SK-N-SH (cell line): Measurements from ENCODE around the gene SH3GL2. TPM values are rescaled to one million over a fixed set of nuclear protein-coding genes. Genes with fewer than 3 reads are reported as not detected.
"Not testable (repeated sequence)": the region's sequence is repeated elsewhere in the genome, so short reads cannot be mapped to it uniquely, and the experiment has no call there.

ENCODE experiments used
- CTCF ChIA-PET: fragments of 300-600, 350-600 bp; formaldehyde crosslinking; extraction: SDS; loops from one replicate; lab custom pipeline; 2021; lab: Yijun Ruan, JAX
- POLR2A ChIA-PET: fragments of 350-600 bp; sonication (Branson Sonifier 250); formaldehyde crosslinking; extraction: SDS; loops from one replicate; lab custom pipeline; 2020; ENCODE audit warnings: antibody characterized with exemption, inconsistent platforms; lab: Yijun Ruan, JAX
- DNase-seq: peaks from one replicate; pipeline ENCODE4 v3.0.0; 2012
- H2AFZ ChIP-seq: fragments of 200-600 bp; sonication (generic); 2 replicates; pipeline ENCODE4 v1.8.1; 2016; ENCODE audit warnings: antibody characterized with exemption, mild to moderate bottlenecking, low read depth
- H3F3A ChIP-seq: fragments of 200-600 bp; sonication (generic); replicated peaks from 2 replicates; pipeline ENCODE3; 2016; ENCODE audit warnings: antibody characterized with exemption, mild to moderate bottlenecking; ENCODE audit not compliant: insufficient read depth
- H3K27ac ChIP-seq, 2 experiments: fragments of 200-500 bp in 1 of 2; fragments of 200-600 bp in 1 of 2; sonication (Bioruptor generic) in 1 of 2; sonication (generic), shearing (Covaris generic) in 1 of 2; 2 replicates each; pipeline versions ENCODE4 v1.5.1 to v1.6.1; 2014 to 2016; ENCODE audit warnings: low read depth in 2 of 2, inconsistent platforms in 1 of 2, low read length in 1 of 2, mild to moderate bottlenecking in 1 of 2, mixed read lengths in 1 of 2
- H3K27me3 ChIP-seq: fragments of 200-600 bp; sonication (generic), shearing (Covaris generic); 2 replicates; pipeline ENCODE4 v1.6.1; 2016; ENCODE audit warnings: mixed run types; ENCODE audit not compliant: insufficient read depth
- H3K36me3 ChIP-seq, 2 experiments: fragments of 200-500 bp in 1 of 2; fragments of 200-600 bp in 1 of 2; sonication (Bioruptor generic) in 1 of 2; sonication (generic) in 1 of 2; replicated peaks in 1 of 2; 2 replicates each; pipeline versions ENCODE3 to v1.5.1; 2014 to 2016; ENCODE audit warnings: low read length in 1 of 2, mild to moderate bottlenecking in 1 of 2; ENCODE audit not compliant: insufficient read depth in 2 of 2, control insufficient read depth in 1 of 2
- H3K4me1 ChIP-seq, 2 experiments: fragments of 200-500 bp in 1 of 2; fragments of 200-600 bp in 1 of 2; sonication (Bioruptor generic) in 1 of 2; sonication (generic), shearing (Covaris generic) in 1 of 2; 2 replicates each; pipeline versions ENCODE4 v1.5.1 to v1.6.1; 2014 to 2016; ENCODE audit warnings: low read depth in 1 of 2, low read length in 1 of 2, mixed run types in 1 of 2; ENCODE audit not compliant: insufficient read depth in 2 of 2, control insufficient read depth in 1 of 2
- H3K4me2 ChIP-seq: fragments of 200-600 bp; sonication (generic), shearing (Covaris generic); 2 replicates; pipeline ENCODE4 v1.6.1; 2017; ENCODE audit warnings: mixed run types
- H3K4me3 ChIP-seq, 2 experiments: fragments of 200-500 bp in 1 of 2; fragments of 200-600 bp in 1 of 2; sonication (Bioruptor generic) in 1 of 2; sonication (generic), shearing (Covaris generic) in 1 of 2; 2 replicates each; pipeline versions ENCODE4 v1.5.1 to v1.8.1; 2014 to 2016; ENCODE audit warnings: low read depth in 2 of 2, inconsistent platforms in 1 of 2, low read length in 1 of 2, mild to moderate bottlenecking in 1 of 2, mixed read lengths in 1 of 2, moderate library complexity in 1 of 2
- H3K79me2 ChIP-seq: fragments of 200-600 bp; sonication (generic); 2 replicates; pipeline ENCODE4 v1.8.1; 2017; ENCODE audit warnings: mild to moderate bottlenecking; ENCODE audit not compliant: insufficient read depth
- H3K9ac ChIP-seq: fragments of 200-600 bp; sonication (generic); 2 replicates; pipeline ENCODE4 v1.6.1; 2017; ENCODE audit warnings: mixed run types
- H3K9me2 ChIP-seq: fragments of 200-600 bp; sonication (generic); 2 replicates; pipeline ENCODE4 v1.6.1; 2017; ENCODE audit warnings: mixed run types
- H3K9me3 ChIP-seq: fragments of 200-600 bp; sonication (generic); 2 replicates; pipeline ENCODE4 v1.6.1; 2017; ENCODE audit warnings: mixed run types, mild to moderate bottlenecking, moderate library complexity
- H4K20me1 ChIP-seq: fragments of 200-600 bp; sonication (generic); 2 replicates; pipeline ENCODE4 v1.6.1; 2017; ENCODE audit warnings: mild to moderate bottlenecking, mixed run types; ENCODE audit not compliant: insufficient read depth
- ELF1 ChIP-seq: IDR thresholded peaks from 2 replicates; pipeline ENCODE4 v1.4.0; 2012
- EP300 ChIP-seq, 2 experiments: IDR thresholded peaks; 2 replicates each; pipeline versions ENCODE4 v1.4.0 to v1.6.1; 2012; ENCODE audit warnings: borderline replicate concordance in 1 of 2, low read depth in 1 of 2, low read length in 1 of 2
- FOXJ3 ChIP-seq: sonication (generic); formaldehyde crosslinking; IDR thresholded peaks from 2 replicates; pipeline ENCODE4 v1.5.1; 2020; ENCODE audit warnings: mild to moderate bottlenecking, missing genetic modification reagents
- GATA2 ChIP-seq: sonication (generic); formaldehyde crosslinking; IDR thresholded peaks from 2 replicates; pipeline ENCODE4 v1.5.0; 2020; ENCODE audit warnings: mild to moderate bottlenecking, missing genetic modification reagents
- NFIC ChIP-seq: IDR thresholded peaks from 2 replicates; pipeline ENCODE4 v1.4.0; 2012; ENCODE audit warnings: borderline replicate concordance
- NRF1 ChIP-seq: IDR thresholded peaks from 2 replicates; pipeline ENCODE4 v1.6.1; 2012; ENCODE audit warnings: low read depth, mild to moderate bottlenecking, low read length
- RAD21 ChIP-seq: IDR thresholded peaks from 2 replicates; pipeline ENCODE4 v1.6.1; 2012; ENCODE audit warnings: mild to moderate bottlenecking, low read length
- RFX5 ChIP-seq: IDR thresholded peaks from 2 replicates; pipeline ENCODE4 v1.6.1; 2012; ENCODE audit warnings: mild to moderate bottlenecking, improper control_type of control experiment, low read length
- SIN3A ChIP-seq: IDR thresholded peaks from 2 replicates; pipeline ENCODE4 v1.6.1; 2012; ENCODE audit warnings: low read depth, mild to moderate bottlenecking, low read length, moderate library complexity, borderline replicate concordance
- USF2 ChIP-seq: fragments of 150-350 bp; IDR thresholded peaks from 2 replicates; pipeline ENCODE4 v1.6.1; 2017; ENCODE audit warnings: antibody characterized with exemption, low read length, low read depth, borderline replicate concordance
- WGBS: methylation state at CpG from one replicate; pipeline ENCODE4 v1.1.6; 2017; ENCODE audit warnings: low lambda C conversion rate; 5-methylcytosine and 5-hydroxymethylcytosine counted together
- polyA plus RNA-seq, 3 experiments: library from polyadenylated mRNA; depleted of rRNA; stranded (reverse); fragments of >200 nt; gene quantifications; 2 replicates each; pipeline ENCODE4 v1.2.3, GENCODE V29; 2012
- TF ChIP-seq, protein P1 (sequence below): IDR thresholded peaks from 2 replicates; pipeline ENCODE4 v1.4.0; 2012; ENCODE audit warnings: low read depth, borderline replicate concordance
- TF ChIP-seq, protein P2 (sequence below): IDR thresholded peaks from 2 replicates; pipeline ENCODE4 v1.4.0; 2012; ENCODE audit warnings: low read depth, borderline replicate concordance

The SH3GL2 gene
- polyA plus RNA-seq, 1 of the 3 experiments (the other 2 are of a cell fraction): 0.05 TPM

- H3K27ac ChIP-seq: no peak overlapping the region
- H3K4me3 ChIP-seq: no peak overlapping the region
- H3K9me3 ChIP-seq: no peaks in the 10 kb centered on the region
- no peaks in the 10 kb centered on the region for H3K79me2 ChIP-seq
- CTCF ChIA-PET: no interaction called here
- H2AFZ ChIP-seq: no peak overlapping the region
- H3K9me2 ChIP-seq: no peaks in the 10 kb centered on the region
- POLR2A ChIA-PET: no interaction called here
- H3K9ac ChIP-seq: no peak overlapping the region
- no peaks in the 10 kb centered on the region for H4K20me1 ChIP-seq
- no peak for TF ChIP-seq RFX5
- TF ChIP-seq, protein P1, sequence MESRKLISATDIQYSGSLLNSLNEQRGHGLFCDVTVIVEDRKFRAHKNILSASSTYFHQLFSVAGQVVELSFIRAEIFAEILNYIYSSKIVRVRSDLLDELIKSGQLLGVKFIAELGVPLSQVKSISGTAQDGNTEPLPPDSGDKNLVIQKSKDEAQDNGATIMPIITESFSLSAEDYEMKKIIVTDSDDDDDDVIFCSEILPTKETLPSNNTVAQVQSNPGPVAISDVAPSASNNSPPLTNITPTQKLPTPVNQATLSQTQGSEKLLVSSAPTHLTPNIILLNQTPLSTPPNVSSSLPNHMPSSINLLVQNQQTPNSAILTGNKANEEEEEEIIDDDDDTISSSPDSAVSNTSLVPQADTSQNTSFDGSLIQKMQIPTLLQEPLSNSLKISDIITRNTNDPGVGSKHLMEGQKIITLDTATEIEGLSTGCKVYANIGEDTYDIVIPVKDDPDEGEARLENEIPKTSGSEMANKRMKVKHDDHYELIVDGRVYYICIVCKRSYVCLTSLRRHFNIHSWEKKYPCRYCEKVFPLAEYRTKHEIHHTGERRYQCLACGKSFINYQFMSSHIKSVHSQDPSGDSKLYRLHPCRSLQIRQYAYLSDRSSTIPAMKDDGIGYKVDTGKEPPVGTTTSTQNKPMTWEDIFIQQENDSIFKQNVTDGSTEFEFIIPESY: no peak
- TF ChIP-seq ELF1: no peak
- TF ChIP-seq NFIC: no peak
- no peak for TF ChIP-seq GATA2 (CRISPR knock-in tag)
- TF ChIP-seq, protein P2, sequence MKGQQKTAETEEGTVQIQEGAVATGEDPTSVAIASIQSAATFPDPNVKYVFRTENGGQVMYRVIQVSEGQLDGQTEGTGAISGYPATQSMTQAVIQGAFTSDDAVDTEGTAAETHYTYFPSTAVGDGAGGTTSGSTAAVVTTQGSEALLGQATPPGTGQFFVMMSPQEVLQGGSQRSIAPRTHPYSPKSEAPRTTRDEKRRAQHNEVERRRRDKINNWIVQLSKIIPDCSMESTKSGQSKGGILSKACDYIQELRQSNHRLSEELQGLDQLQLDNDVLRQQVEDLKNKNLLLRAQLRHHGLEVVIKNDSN: no peak
- TF ChIP-seq SIN3A: no peak
- TF ChIP-seq FOXJ3: no peak
- no peak for TF ChIP-seq USF2
- TF ChIP-seq NRF1: no peak
- TF ChIP-seq EP300 (IDR thresholded peaks at IDR 0.05; ENCODE audit: borderline replicate concordance in 1 of 2, low read depth in 1 of 2, low read length in 1 of 2): no peak
- TF ChIP-seq RAD21: no peak
- TF ChIP-seq, all 33 proteins: peak for 0
- WGBS: 5% methylated on average over 3 of the region's 3 CpGs
- Histone ChIP-seq H3K27me3 (no peaks in the 10 kb centered on the region), H3F3A (no peaks in the 10 kb centered on the region), H3K4me2 (no peak overlapping the region), H3K36me3 (no peaks in the 10 kb centered on the region), H3K4me1 (no peaks in the 10 kb centered on the region; a peak in 1 of 4 replicates)
- DNase-seq: no peak
Measured at GRCh38 chr9:17764306-17764705, 185.4 kb downstream of the SH3GL2 start.

DNA sequence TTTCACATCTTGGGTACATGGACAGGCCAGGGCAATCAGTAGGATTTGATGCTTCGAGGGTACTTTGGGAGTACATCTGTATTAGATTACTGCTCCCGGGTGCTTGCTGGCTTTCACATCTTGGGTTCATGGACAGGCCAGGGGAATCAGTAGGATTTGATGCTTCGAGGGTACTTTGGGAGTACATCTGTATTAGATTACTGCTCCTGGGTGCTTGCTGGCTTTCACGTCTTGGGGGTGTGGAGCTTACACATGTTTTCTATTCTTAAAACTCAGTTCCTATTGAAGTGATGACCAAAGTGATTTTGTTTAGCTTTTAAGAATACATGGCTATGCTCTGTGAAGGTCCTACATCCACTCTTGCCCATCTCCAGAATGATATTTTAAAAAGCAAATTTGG, 186.3 kb downstream of the SH3GL2 start:
- H2AFZ ChIP-seq, DNase-seq, H3K79me2 ChIP-seq, H4K20me1 ChIP-seq, H3K36me3 ChIP-seq, POLR2A ChIA-PET, H3F3A ChIP-seq, H3K4me1 ChIP-seq, H3K4me3 ChIP-seq, H3K9me2 ChIP-seq, H3K27ac ChIP-seq, H3K4me2 ChIP-seq, H3K9ac ChIP-seq, H3K27me3 ChIP-seq, H3K9me3 ChIP-seq, CTCF ChIA-PET: not testable (repeated sequence)
- WGBS: 6% methylated on average over 2 of the region's 4 CpGs
